Common myeloid progenitor, CD34-positive (primary cell): ENCODE results near the gene FAM222B.

Experiments used
- CTCF ChIA-PET: fragments of 350-600 bp; sonication (Branson Sonifier 250); formaldehyde crosslinking; loops from one replicate; lab custom pipeline; 2021; ENCODE audit warnings: antibody characterized with exemption; lab: Charles Lee
- POLR2A ChIA-PET: fragments of 350-600 bp; sonication (Branson Sonifier 250); formaldehyde crosslinking; loops from one replicate; lab custom pipeline; 2021; ENCODE audit warnings: antibody characterized with exemption; lab: Charles Lee
- DNase-seq, 3 donors: peaks; one replicate each; pipeline versions ENCODE4 v3.0.0 to v3.0.0-alpha.2; 2013
- H3K27ac ChIP-seq, 2 experiments: 1 replicate in 1 of 2; 2 replicates in 1 of 2; pipeline ENCODE4 v1.7.0; 2013; ENCODE audit warnings: inconsistent platforms in 2 of 2, low read length in 2 of 2, mild to moderate bottlenecking in 2 of 2, low read depth in 1 of 2, moderate library complexity in 1 of 2; ENCODE audit not compliant: severe bottlenecking in 2 of 2, insufficient read depth in 1 of 2, poor library complexity in 1 of 2
- H3K27me3 ChIP-seq, 5 experiments: replicated peaks in 2 of 5; 1 replicate in 3 of 5; 2 replicates in 2 of 5; pipeline versions ENCODE4 v1.6.1 to v1.7.0; 2013; ENCODE audit warnings: low read length in 4 of 5, mild to moderate bottlenecking in 2 of 5, moderate library complexity in 2 of 5, inconsistent platforms in 1 of 5; ENCODE audit not compliant: insufficient read depth in 5 of 5, control insufficient read depth in 4 of 5
- H3K36me3 ChIP-seq, 4 experiments: 1 replicate in 2 of 4; 2 replicates in 2 of 4; pipeline versions ENCODE4 v1.6.1 to v1.7.0; 2013; ENCODE audit warnings: low read length in 3 of 4, control low read depth in 1 of 4, mild to moderate bottlenecking in 1 of 4; ENCODE audit not compliant: control insufficient read depth in 4 of 4, insufficient read depth in 4 of 4
- H3K4me1 ChIP-seq, 4 experiments: 1 replicate in 3 of 4; 2 replicates in 1 of 4; pipeline versions ENCODE4 v1.6.1 to v1.7.1; 2013; ENCODE audit warnings: low read length in 3 of 4, mild to moderate bottlenecking in 3 of 4, control low read depth in 1 of 4, inconsistent platforms in 1 of 4, moderate library complexity in 1 of 4; ENCODE audit not compliant: control insufficient read depth in 4 of 4, insufficient read depth in 4 of 4; ENCODE audit errors: control extremely low read depth in 1 of 4
- H3K4me3 ChIP-seq, 7 experiments: 1 replicate in 4 of 7; 2 replicates in 3 of 7; pipeline versions ENCODE4 v1.5.1 to v1.7.0; 2013; ENCODE audit warnings: mild to moderate bottlenecking in 7 of 7, low read length in 6 of 7, moderate library complexity in 6 of 7, inconsistent platforms in 2 of 7, low read depth in 2 of 7, control low read depth in 1 of 7; ENCODE audit not compliant: insufficient read depth in 4 of 7, control insufficient read depth in 1 of 7; ENCODE audit errors: extremely low read depth in 1 of 7
- H3K9me3 ChIP-seq, 5 experiments: 1 replicate in 4 of 5; 2 replicates in 1 of 5; pipeline versions ENCODE4 v1.6.1 to v1.7.1; 2013; ENCODE audit warnings: low read length in 4 of 5, mild to moderate bottlenecking in 2 of 5, inconsistent platforms in 1 of 5, low read depth in 1 of 5, moderate library complexity in 1 of 5; ENCODE audit not compliant: control insufficient read depth in 4 of 5, insufficient read depth in 2 of 5; ENCODE audit errors: control extremely low read depth in 1 of 5
- WGBS: methylation state at CpG from one replicate; pipeline ENCODE4 v1.1.5; 2013; ENCODE audit not compliant: insufficient coverage; 5-methylcytosine and 5-hydroxymethylcytosine counted together

The FAM222B gene

GRCh38 chr17:28756049-28756804 is 86.4 kb downstream of the FAM222B start:
- Histone ChIP-seq H3K27ac (no peak overlapping the region), H3K4me1 (peaks cover 0 to 12% (median 7%) of the 10 kb centered on the region in 4 experiments), H3K4me3 (no peak overlapping the region), H3K27me3 (no peaks in the 10 kb centered on the region), H3K9me3 (no peaks in the 10 kb centered on the region), H3K36me3 (peaks cover 10 to 52% (median 35%) of the 10 kb centered on the region in 4 experiments)
- WGBS = 90% methylated on average over 5 of the region's 5 CpGs
- ChIA-PET POLR2A (interaction anchor here (1.0 kb wide), 1 partner anchor 30 kb away, joined by 5 read pairs; the partner anchor contains the start of gene TLCD1), CTCF (interaction anchor here (1.8 to 3.4 kb wide), 3 partner anchors 8 to 29 kb away, joined by 4 to 19 read pairs (median 5); partner anchors contain the start of gene TLCD1)
- no peak for DNase-seq

- Histone ChIP-seq H3K4me1 (peaks cover 0 to 6% (median 2%) of the 10 kb centered on the region in 4 experiments), H3K27me3 (no peaks in the 10 kb centered on the region), H3K4me3 (no peak overlapping the region), H3K27ac (no peak overlapping the region), H3K9me3 (no peaks in the 10 kb centered on the region), H3K36me3 (peaks cover 10 to 50% (median 34%) of the 10 kb centered on the region in 4 experiments)
- WGBS = 100% methylated on average over 2 of the region's 7 CpGs
- ChIA-PET POLR2A (interaction anchor here (1.0 kb wide), 1 partner anchor 29 kb away, joined by 5 read pairs; the partner anchor contains the start of gene TLCD1), CTCF (interaction anchor here (1.6 to 18.9 kb wide), 2 partner anchors 28 to 123 kb away, joined by 5 to 507 read pairs; partner anchors contain the start of genes NEK8, RPL23A and TLCD1)
- no peak for DNase-seq
Observed at GRCh38 chr17:28755486-28755885, 87.1 kb downstream of the FAM222B start.

- Histone ChIP-seq H3K4me3 (no peak overlapping the region), H3K9me3 (no peaks in the 10 kb centered on the region), H3K4me1 (peaks cover 0 to 16% (median 11%) of the 10 kb centered on the region in 4 experiments), H3K27me3 (no peaks in the 10 kb centered on the region), H3K27ac (no peak overlapping the region), H3K36me3 (peaks cover 0 to 46% (median 15%) of the 10 kb centered on the region in 4 experiments)
- 100% methylated on average over 7 of the region's 10 CpGs for WGBS
- no peak for DNase-seq
- ChIA-PET CTCF (interaction anchor here (0.6 to 18.9 kb wide), 10 partner anchors 10 to 386 kb away, joined by 3 to 507 read pairs (median 4); partner anchors contain the start of genes NEK8, RPL23A and TLCD1), POLR2A (interaction anchor here (0.9 to 10.0 kb wide), 2 partner anchors 12 to 24 kb away, joined by 4 to 87 read pairs; partner anchors contain the start of genes NEK8 and TLCD1)
Observed at GRCh38 chr17:28751600-28752366, 90.8 kb downstream of the FAM222B start.

- peak; percentile 89 to 93 (median 90) for DNase-seq
- no peaks in the 10 kb centered on the region for H3K27me3 ChIP-seq
- no peaks in the 10 kb centered on the region for H3K9me3 ChIP-seq
- no peak overlapping the region for H3K4me3 ChIP-seq
- no peak overlapping the region for H3K27ac ChIP-seq
- ChIA-PET CTCF (interaction anchor here (0.6 to 18.9 kb wide), 14 partner anchors 8 to 387 kb away, joined by 3 to 507 read pairs (median 4); partner anchors contain the start of genes NEK8, PROCA1, RPL23A and TLCD1), POLR2A (interaction anchor here (0.6 to 10.0 kb wide), 7 partner anchors 9 to 199 kb away, joined by 3 to 87 read pairs (median 4); partner anchors contain the start of genes NEK8, RPL23A and TLCD1)
- 56% methylated on average over 19 of the region's 20 CpGs for WGBS
- peaks cover 0 to 30% (median 24%) of the 10 kb centered on the region in 4 experiments for H3K4me1 ChIP-seq
- peaks cover 0 to 46% (median 11%) of the 10 kb centered on the region in 4 experiments for H3K36me3 ChIP-seq
Observed at GRCh38 chr17:28750178-28751047, 92.2 kb downstream of the FAM222B start.

GRCh38 chr17:28749516-28750177 is 92.9 kb downstream of the FAM222B start:
- peaks cover 0 to 46% (median 11%) of the 10 kb centered on the region in 4 experiments for H3K36me3 ChIP-seq
- no peak for DNase-seq
- H3K27ac ChIP-seq = no peak overlapping the region
- no peak overlapping the region for H3K4me3 ChIP-seq
- ChIA-PET CTCF (interaction anchor here (0.8 to 18.9 kb wide), 8 partner anchors 8 to 37 kb away, joined by 3 to 507 read pairs (median 8); partner anchors contain the start of genes NEK8, PROCA1, RPL23A and TLCD1), POLR2A (interaction anchor here (0.6 to 10.0 kb wide), 6 partner anchors 8 to 200 kb away, joined by 3 to 87 read pairs (median 4); partner anchors contain the start of genes NEK8 and TLCD1)
- no peaks in the 10 kb centered on the region for H3K9me3 ChIP-seq
- 71% methylated on average over 7 of the region's 11 CpGs for WGBS
- H3K4me1 ChIP-seq = peaks cover 2 to 37% (median 31%) of the 10 kb centered on the region in 4 experiments
- H3K27me3 ChIP-seq = peaks cover 0 to 4% (median 0%) of the 10 kb centered on the region in 5 experiments
